HG03565 (cell line): Measurements from ENCODE around the gene XYLT1.

Experiments used
- ATAC-seq: cut with Tn5 transposase; IDR thresholded peaks from one replicate; pipeline ENCODE4 v1.9.1; 2021; ENCODE audit warnings: mild to moderate bottlenecking, moderate library complexity; ENCODE audit not compliant: unreplicated experiment

The XYLT1 gene

DNA sequence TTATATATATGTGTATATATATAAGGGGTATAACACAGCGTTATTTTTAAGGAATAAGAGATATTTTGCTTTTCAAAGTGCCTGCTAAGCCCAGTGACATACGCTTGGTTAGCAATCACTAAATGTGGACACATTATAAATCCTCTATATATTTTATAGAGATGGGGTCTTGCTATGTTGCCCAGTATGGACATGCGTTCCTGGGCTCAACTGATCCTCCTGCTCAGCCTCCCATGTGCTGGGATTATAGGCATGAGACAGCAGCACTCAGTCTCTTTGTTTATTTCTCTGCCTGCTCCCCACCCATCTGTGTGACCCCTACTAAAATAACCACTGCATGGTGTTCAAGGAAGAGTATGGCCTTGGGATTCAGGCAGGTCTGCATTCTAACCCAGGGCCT is 63.4 kb downstream of the XYLT1 start:
- no peak for ATAC-seq

DNA sequence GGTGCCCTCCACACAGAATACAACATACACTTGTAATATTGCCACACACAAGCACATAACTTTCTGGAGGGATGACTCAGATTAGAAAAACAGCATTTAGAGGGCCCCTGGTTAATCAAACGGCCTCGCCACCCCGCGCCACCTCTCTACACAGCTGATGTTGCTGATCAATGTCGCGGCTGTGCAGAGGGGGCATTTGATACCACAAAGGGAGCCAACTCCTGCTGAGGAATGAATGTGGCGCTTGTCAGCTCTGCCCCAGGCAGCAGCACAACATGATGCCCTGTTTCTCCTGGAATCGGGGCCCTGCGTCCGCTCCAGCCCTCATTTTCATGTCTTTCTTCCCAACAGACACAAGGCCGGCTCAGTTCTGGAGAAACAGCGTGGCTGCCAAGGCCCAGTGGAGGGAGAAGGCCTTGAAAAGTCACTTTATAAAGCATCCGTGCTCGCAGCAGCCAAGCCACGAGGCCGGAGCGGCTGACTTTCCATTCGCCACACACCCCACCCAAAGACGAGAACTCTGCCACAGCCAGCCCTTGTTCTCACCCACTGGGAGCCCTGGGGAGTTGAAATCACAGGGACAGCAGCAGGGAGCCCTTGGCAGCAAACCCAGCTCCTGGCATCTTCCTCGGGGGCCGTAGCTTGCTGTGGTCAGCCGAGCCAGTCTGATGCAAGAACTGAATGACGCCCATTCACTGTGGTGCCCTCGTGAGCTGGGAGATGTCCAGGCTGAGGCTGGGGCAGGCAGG is 65.6 kb downstream of the XYLT1 start:
- ATAC-seq, result no peak

DNA sequence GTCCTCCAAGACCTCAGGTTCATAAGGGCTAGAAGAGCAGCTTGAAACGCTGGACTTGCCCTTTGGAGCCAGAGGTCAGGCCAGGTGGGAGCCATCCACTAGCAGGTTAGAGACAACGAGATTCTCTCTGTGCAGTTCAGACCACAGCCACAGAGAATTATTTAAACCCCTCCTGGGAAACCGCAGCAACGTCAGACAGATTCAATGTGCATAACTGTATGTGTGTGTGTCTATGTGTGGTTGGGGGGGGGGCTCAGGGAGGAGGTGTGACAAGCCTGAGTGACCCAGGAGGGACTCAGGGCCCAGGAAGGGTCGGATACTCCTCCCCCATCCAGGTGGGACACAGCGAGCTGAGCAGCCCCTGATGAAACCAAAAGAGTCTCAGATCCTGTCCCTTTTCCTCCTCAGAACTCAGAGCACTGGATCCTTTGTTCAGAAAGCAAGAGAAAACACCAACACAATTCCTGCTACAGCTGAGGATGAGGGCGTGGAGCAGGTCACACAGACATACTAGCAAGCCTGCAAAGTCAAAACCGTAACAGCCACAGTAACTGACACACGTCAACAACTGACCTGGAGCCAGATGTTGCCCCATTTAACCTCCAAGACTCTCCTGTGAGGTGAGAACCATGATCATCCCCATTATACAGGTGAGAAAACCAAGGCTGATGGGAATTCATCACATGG is 66.8 kb downstream of the XYLT1 start:
- no peak for ATAC-seq

DNA sequence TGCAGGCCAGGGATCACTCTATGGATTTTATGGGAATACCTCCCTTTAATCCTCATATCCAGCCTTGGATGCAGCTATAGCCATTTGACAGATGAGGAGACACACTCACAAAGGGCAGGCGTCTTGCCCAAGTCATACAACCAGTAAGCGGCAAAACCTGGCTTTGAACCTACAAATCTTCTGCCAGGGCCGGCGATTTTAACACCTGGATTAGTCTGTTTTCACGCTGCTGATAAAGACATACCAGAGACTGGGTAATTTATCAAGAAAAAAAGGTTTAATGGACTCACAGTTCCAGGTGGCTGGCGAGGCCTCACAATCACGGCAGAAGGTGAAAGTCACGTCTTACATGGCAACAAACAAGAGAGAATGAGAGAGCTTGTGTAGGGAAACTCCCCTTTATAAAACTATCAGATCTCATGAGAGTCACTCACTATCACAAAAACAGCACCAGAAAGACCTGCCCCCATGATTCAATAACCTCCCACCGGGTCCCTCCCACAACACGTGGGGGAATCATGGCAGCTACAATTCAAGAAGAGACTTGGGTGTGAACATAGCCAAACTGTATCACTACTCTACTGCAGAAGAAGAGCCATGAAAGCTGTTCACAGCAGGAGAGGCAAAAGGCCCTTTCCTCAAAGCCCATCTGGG is 67.5 kb downstream of the XYLT1 start:
- no peak for ATAC-seq

DNA sequence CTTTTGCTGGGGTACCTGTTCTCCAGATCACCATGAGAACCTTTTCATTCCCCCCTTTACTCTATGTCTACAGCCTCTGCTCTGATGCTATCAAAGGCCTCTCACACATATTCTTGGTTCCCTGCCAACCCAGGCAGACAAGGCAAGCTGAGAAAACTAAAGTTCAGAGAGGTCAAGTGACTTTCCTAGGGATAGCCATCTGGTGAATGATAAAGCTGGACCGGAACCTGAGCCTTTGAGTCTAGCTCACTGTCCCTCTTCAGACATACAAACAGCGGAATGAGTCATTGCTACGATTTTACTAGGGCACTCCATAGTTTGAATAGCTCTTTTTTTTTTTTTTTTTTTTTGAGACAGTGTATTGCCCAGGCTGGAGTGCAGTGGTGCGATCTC is 73.3 kb downstream of the XYLT1 start:
- no peak for ATAC-seq

DNA sequence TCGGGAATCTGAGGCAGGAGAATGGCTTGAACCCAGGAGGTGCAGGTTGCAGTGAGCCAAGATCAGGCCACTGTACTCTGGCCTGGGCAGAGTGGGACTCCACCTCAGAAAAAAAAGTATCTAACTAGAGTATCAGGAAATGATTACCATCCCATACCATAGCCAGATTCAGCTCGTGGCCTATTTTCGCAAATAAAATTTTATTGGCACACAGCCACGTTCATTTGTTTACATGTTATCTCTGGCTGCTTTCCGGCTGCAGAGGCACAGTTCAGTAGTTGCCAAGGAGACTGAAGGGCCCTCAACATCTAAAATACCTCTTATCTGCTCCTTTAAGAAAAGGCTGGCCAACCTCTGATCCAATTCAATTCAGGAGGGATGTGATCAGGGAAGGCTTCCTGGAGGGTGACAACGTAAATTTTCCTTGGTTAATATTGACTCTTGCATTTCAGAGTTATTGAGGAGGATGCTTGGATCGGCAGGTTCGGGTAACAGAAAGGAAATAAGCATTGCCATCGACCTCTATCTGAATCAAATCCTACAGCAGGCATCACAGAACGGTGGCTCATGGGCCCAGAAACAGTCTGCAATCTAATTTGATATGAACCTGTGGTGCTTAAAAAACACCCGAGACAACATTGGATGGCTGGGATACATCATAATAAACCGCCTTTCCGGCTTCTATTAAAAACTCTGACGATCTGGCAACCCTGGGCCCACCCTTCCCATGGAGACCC is 73.8 kb downstream of the XYLT1 start:
- no peak for ATAC-seq

DNA sequence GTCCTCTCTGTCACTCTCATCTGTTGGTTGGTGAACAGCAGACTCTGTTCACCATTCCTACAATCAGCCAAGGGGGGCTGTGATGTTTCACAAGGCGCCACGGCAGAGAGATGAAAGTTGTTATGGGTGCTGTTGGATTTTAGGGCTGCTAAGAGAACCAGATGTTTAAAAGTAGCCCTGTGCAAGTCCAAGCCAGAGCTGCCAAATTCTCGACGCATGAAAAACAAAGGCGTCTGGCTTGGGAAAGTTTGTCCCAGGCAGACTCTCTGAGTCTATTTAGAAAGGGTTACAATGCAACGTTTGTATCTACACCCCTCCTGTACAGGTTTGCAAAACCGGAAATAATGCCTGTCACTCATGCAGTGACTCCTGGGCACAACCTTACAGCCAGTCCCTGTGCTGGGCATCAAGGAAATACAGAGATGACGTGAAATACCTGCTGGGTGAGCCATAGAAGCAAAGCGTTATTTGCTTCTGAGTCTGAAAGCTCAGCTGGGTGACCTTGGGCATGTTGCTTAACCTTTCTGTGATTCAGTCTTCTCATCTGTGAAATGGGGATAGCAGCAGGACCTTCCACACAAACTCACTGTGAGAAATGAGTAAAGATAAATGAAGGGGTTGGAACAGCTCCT is 74.8 kb downstream of the XYLT1 start:
- ATAC-seq, result no peak

DNA sequence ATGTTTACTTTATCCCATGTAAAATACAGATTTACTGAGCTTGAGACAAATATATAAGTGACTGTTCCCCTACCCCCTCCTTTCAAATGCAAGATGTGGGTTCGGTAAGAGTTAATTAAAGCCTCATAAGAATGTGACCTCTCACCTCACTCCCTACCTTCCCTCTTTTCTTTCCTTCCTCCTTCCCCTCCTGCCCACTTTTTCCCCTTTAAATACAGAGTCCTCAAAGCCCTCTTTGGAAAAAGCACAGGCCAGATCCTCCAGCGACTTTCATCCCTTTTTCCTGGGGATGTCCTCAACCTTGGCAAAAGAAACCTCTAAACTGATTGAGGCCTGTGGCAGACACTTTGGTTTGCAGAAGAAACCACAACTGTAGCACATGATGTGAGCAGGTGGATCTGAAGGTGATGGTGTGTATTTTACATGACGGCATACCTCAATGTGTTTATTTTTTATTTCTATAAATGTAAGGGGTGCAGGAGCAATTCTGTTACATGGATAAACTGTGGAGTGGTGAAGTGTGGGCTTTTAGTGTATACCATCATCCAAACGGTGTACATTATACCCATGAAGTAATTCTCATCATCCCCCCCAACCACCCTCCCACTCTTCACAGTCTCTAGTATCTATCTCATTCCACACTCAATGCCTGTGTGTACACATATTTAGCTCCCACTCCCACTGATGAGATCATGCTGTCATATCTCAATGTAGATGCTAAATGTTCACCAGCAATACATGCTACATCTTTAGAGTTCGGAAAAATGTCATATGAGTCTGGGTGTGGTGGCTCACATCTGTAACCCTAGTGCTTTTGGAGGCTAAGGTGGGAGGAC is 77.7 kb downstream of the XYLT1 start:
- no peak for ATAC-seq

DNA sequence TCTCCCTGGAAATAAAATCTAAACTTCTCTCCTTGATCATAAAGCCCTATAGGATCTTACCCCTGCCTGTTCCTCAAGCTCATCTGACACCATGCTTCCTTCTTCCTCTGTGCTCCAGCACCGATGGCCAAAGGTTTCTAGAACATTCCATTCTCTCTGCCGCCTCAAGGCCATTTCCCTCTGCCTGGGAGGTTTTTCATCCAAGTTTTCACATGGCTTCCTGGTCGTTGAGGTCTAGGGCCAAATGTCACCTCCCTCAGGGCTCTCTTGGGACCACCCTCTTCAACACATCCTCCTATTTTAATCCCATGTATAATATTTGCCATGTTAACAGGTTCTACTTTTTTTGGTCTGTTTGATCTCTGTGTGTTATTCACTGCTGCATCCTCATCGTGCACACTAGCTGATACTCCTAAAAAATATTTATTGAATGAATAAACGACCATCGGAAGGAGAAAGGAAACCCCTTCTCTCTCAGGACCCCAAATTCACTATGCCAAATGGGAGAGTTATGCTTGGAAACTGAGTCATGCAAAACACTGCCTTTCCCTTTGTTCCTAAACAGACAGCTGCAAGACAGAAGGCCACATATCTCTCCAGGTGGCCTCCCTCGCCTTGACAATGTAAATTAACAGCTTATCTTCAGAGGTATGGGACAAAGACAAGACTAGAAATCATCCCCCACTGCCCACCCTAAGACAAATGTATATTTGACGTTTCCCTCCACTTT is 78.5 kb downstream of the XYLT1 start:
- no peak for ATAC-seq

DNA sequence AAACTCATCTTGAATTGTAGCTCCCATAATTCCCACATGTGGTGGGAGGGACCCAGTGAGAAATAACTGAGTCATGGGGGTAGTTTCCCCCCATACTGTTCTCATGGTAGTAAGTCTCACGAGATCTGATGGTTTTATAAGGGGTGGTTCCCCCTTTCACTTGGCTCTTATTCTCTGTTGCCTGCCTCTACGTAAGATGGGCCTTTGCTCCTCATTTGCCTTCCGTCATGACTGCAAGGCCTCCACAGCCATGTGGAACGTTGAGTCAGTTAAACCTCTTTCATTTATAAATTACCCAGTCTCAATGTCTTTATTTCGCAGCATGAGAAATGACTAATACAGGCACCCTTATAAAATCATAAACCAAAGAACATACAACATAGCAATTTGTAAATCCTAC is 79.0 kb downstream of the XYLT1 start:
- no peak for ATAC-seq

DNA sequence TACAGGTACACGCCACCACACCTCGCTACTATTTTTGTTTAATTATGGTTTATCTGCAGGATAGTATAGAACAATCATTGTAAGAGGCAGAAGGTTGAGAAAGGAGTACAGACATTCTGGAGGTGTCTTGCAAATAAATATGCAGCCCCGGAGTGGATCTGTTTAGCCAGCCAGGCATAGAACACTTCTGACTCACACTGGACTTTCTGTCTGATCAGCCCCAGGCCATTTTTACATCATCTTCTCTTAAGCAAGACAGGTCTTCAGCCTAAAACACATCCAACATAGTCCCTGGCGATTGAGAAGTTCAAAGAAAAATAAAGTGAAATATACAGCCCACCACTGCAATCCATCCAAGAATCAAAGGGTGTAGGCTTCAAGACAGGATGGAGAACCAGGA is 81.4 kb downstream of the XYLT1 start:
- ATAC-seq, result no peak

DNA sequence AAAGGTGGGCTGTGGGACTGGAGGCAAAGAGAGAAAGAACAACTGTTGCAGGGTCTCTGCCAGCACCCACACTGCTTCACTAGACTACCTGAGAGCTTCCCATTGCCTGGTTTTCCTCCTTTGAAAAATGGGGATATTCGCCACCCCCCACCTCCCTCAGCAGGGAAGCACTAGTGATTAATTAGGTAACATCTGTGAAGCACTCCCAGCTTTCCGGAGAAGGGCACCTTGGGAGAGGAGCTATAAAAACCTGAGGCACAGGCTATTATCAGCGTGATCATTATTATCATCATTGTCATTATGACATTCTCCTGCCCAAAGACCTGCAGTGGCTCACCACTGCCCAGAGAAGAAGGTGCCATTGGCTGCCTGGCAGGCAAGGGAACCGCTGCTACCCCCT is 83.5 kb downstream of the XYLT1 start:
- ATAC-seq, result no peak

DNA sequence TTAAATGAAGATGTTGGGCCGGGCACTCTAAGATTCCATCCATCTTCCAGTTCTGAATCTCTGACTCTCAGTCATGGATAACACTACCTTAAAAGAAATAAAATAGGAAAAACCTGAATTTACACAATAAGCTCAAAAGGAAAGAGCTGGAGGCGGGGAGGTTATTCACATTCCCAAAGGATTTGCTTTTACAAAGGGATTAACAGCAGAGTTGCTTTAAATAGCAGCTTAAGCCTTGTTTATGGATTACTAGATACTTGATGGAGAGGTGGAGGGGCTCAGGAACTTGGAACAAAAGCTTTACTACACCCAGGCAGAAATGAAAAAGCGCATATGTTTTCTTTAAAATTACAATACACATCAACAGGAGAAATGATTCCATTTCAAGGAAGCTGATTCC is 84.5 kb downstream of the XYLT1 start:
- no peak for ATAC-seq

DNA sequence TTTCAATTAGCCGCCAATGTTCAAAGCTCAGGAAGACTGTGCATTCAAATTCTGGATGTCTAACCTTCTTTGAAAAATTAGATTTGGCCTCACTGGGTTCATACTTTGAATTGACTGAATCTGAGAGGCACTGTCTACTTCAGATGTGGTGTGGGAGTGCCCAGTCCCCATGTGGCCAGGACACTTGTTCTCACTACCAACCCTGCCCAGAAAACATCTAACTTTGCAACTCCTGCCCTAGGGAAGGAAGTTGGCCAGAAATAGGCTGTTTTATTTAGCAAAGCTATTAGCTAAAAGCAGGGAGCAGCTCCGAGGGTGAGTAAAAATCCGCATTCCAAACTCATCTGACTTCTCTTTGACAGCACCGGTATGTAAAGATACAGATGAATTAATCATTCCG is 86.3 kb downstream of the XYLT1 start:
- no peak for ATAC-seq

DNA sequence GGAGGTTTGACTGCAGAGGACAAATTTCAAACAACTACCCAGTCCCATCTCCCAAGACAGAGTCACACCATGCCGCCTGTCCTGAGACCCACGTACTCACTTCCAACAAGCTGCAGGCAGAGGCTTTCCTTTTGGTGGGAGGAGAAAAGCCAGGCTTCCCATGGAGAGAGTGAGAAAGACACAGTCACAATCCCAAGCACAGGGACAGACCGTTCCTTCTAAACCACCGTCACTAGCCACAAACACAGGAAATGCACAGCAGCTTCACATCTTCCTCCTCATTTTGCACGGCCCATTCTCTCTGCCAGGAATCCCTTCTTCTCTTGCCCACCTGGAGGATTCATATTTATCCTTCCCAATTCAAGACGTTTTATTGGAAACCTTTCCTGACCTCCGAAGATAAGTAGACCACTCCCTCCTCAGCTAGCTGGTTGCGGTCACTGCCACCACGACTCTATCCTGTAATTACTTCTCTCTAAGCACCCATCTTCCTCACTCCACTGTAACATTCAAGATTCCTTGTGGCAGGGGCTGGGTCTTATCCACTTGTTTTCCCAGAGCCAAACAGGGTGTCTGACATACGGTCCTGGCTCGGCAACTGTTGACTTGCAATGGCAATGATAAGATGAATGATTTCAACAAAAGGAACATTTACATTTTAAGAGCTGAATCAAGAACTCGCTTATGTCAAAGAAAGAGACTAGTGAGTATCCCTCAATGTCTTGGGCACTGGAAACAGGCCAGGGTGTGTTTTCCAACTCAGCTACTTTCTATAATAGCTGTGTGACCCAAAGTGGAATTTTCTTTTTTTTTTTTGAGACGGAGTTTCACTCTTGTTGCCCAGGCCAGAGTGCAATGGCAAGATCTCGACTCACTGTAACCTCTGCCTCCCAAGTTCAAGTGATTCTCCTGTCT is 87.6 kb downstream of the XYLT1 start:
- no peak for ATAC-seq

DNA sequence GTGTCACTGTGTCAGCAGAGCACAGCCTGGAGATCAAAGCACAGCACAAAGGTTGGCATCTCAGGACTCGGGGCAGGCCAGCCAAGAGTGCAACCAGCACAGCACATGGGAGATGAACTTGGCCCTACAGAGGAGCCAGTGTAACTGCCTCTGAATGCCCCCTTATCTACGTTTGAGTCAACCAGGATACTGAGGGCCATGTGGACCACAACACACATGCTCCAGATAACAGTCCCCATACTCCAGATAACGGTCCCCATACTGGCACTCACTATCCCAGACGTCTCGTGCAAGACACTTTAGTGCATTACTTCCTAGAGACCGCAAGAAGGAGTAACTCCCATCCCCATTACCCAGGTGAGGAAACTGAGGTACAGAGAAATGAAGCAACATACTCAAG is 88.2 kb downstream of the XYLT1 start:
- ATAC-seq, result no peak

DNA sequence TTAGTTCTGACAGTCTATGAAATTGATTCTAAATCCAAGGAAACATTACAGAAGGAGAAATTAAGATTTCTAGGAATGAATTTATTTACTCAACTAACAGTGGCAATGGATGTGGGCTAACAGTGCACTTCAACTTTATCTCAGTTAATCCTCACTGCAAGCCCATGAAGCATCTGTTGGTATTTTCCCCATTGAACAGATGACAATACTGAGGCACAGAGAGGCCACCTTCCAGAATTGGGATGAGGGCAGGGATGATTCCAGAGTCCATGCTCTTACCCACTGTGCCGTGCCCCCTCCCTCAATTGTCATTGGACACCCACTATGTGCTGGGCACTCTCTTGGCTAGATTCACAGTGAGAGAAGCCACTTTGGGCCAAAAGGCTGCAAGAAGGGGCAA is 89.0 kb downstream of the XYLT1 start:
- ATAC-seq, result no peak

DNA sequence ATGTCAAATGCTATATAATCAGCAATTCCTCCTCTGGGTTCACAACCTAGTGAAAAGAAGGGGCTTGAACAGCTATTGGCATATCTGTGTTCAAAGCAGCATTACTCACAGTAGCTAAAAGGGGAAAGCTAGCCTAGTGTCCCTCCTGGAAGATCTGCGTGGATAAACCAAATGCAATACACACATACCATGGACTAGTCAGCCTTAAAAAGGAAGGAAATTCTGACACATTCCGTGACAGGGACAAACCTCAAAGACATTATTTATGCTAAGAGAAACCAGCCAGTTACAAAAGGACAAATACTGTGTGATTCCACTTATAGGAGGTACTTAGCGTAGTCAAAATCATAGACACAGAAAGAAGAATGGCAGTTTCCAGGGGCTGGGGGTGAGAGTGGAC is 90.1 kb downstream of the XYLT1 start:
- no peak for ATAC-seq
